ENCODE data around the gene HAVCR1.
"Not testable (repeated sequence)": the region's sequence is repeated elsewhere in the genome, so short reads cannot be mapped to it uniquely, and the experiment has no call there.

The HAVCR1 gene

GRCh38 chr5:157022024-157022423 lies 36.9 kb downstream of the HAVCR1 start:
- TF ChIP-seq CTCF (IDR thresholded peaks at IDR 0.05; ENCODE audit: low read length, missing control alignments) = no peak
- H3K4me3 ChIP-seq (replicated peaks; ENCODE audit: low read depth, low read length) = no peak overlapping the region
- no peak for DNase-seq (ENCODE audit: low read depth)

- no peak for DNase-seq (ENCODE audit: low read depth)
- H3K4me3 ChIP-seq (replicated peaks; ENCODE audit: low read depth, low read length) = no peak overlapping the region
- TF ChIP-seq CTCF (IDR thresholded peaks at IDR 0.05; ENCODE audit: low read length, missing control alignments) = no peak
Measured at GRCh38 chr5:157020511-157021222, 38.2 kb downstream of the HAVCR1 start.

- TF ChIP-seq CTCF (IDR thresholded peaks at IDR 0.05; ENCODE audit: low read length, missing control alignments) = no peak
- no peak overlapping the region for H3K4me3 ChIP-seq (replicated peaks; ENCODE audit: low read depth, low read length)
- DNase-seq (ENCODE audit: low read depth) = no peak
Measured at GRCh38 chr5:157020002-157020401, 38.9 kb downstream of the HAVCR1 start.

- DNase-seq (ENCODE audit: low read depth); H3K4me3 ChIP-seq (replicated peaks; ENCODE audit: low read depth, low read length): not testable (repeated sequence)
Measured at GRCh38 chr5:157014143-157014542, 44.8 kb downstream of the HAVCR1 start.

- no peak for TF ChIP-seq CTCF (IDR thresholded peaks at IDR 0.05; ENCODE audit: low read length, missing control alignments)
- DNase-seq (ENCODE audit: low read depth) = no peak
- no peak overlapping the region for H3K4me3 ChIP-seq (replicated peaks; ENCODE audit: low read depth, low read length)
Measured at GRCh38 chr5:157006262-157006661, 52.7 kb downstream of the HAVCR1 start.

GRCh38 chr5:157004893-157005551 lies 53.9 kb downstream of the HAVCR1 start:
- DNase-seq (ENCODE audit: low read depth) = no peak
- H3K4me3 ChIP-seq (replicated peaks; ENCODE audit: low read depth, low read length) = no peak overlapping the region
- no peak for TF ChIP-seq CTCF (IDR thresholded peaks at IDR 0.05; ENCODE audit: low read length, missing control alignments)

GRCh38 chr5:156991714-156992113 lies 67.2 kb downstream of the HAVCR1 start:
- no peak overlapping the region for H3K4me3 ChIP-seq (replicated peaks; ENCODE audit: low read depth, low read length)
- TF ChIP-seq CTCF (IDR thresholded peaks at IDR 0.05; ENCODE audit: low read length, missing control alignments) = no peak
- DNase-seq (ENCODE audit: low read depth) = no peak

All from fibroblast of pulmonary artery (primary cell).